DND-41 (cell line): ENCODE data around the gene CLDN19.

ENCODE experiments used
- ATAC-seq: fragments of 200-7000 bp; cut with Tn5 transposase; 3 replicates; pipeline ENCODE4 v1.9.1; 2021; ENCODE audit warnings: low read depth; ENCODE audit not compliant: insufficient read depth
- DNase-seq: peaks from one replicate; pipeline ENCODE4 v3.0.0-alpha.2; 2020
- H2AFZ ChIP-seq: 2 replicates; pipeline ENCODE4 v1.6.0; 2012; ENCODE audit warnings: low read depth, low read length
- H3K27ac ChIP-seq: 2 replicates; pipeline ENCODE4 v1.5.1; 2012; ENCODE audit warnings: low read length, inconsistent platforms
- H3K27me3 ChIP-seq: fragments of 200-600 bp; sonication (generic); 2 replicates; pipeline ENCODE4 v1.6.0; 2012; ENCODE audit warnings: low read length, mild to moderate bottlenecking, inconsistent platforms; ENCODE audit not compliant: insufficient read depth, poor library complexity
- H3K36me3 ChIP-seq: 2 replicates; pipeline ENCODE4 v1.5.1; 2012; ENCODE audit warnings: low read length, inconsistent platforms; ENCODE audit not compliant: insufficient read depth
- H3K4me1 ChIP-seq: 2 replicates; pipeline ENCODE4 v1.5.1; 2012; ENCODE audit warnings: mild to moderate bottlenecking, low read length; ENCODE audit not compliant: insufficient read depth
- H3K4me2 ChIP-seq: 2 replicates; pipeline ENCODE4 v1.6.0; 2012; ENCODE audit warnings: mild to moderate bottlenecking, moderate library complexity, low read length, inconsistent platforms; ENCODE audit not compliant: insufficient read depth
- H3K4me3 ChIP-seq, 2 experiments: fragments of 200-600 bp in 1 of 2; shearing (Covaris generic) in 1 of 2; 2 replicates each; pipeline ENCODE4 v1.5.1; 2012 to 2016; ENCODE audit warnings: inconsistent platforms in 2 of 2, low read length in 2 of 2, mild to moderate bottlenecking in 2 of 2, low read depth in 1 of 2, moderate library complexity in 1 of 2
- H3K79me2 ChIP-seq: 2 replicates; pipeline ENCODE4 v1.6.0; 2012; ENCODE audit warnings: low read length, inconsistent platforms; ENCODE audit not compliant: insufficient read depth
- H3K9ac ChIP-seq: 2 replicates; pipeline ENCODE4 v1.6.0; 2012; ENCODE audit warnings: low read depth, mild to moderate bottlenecking, inconsistent platforms, low read length, moderate library complexity
- H3K9me3 ChIP-seq: 2 replicates; pipeline ENCODE4 v1.5.1; 2012; ENCODE audit warnings: low read length, moderate library complexity, mild to moderate bottlenecking, inconsistent platforms; ENCODE audit not compliant: insufficient read depth, severe bottlenecking
- H4K20me1 ChIP-seq: 2 replicates; pipeline ENCODE4 v1.6.0; 2012; ENCODE audit warnings: low read length; ENCODE audit not compliant: insufficient read depth
- CTCF ChIP-seq: IDR thresholded peaks from 2 replicates; pipeline ENCODE4 v1.5.1; 2012; ENCODE audit warnings: borderline replicate concordance, low read length, moderate library complexity, mild to moderate bottlenecking; ENCODE audit not compliant: poor library complexity, severe bottlenecking; ENCODE audit errors: extremely low read depth
- EZH2 ChIP-seq: IDR thresholded peaks from 3 replicates; pipeline ENCODE4 v1.6.1; 2012; ENCODE audit warnings: borderline replicate concordance, low read depth, mild to moderate bottlenecking, moderate library complexity, low read length, inconsistent platforms; ENCODE audit not compliant: severe bottlenecking

The CLDN19 gene

GRCh38 chr1:42750041-42750440, 10.0 kb upstream of the CLDN19 start:
- Histone ChIP-seq H3K27me3 (no peaks in the 10 kb centered on the region), H3K36me3 (peaks cover 85% of the 10 kb centered on the region), H3K9me3 (no peaks in the 10 kb centered on the region), H3K9ac (no peak overlapping the region), H3K79me2 (no peaks in the 10 kb centered on the region), H3K4me3 (no peak overlapping the region), H2AFZ (no peak overlapping the region), H3K27ac (no peak overlapping the region), H3K4me2 (no peak overlapping the region), H3K4me1 (no peaks in the 10 kb centered on the region), H4K20me1 (no peaks in the 10 kb centered on the region)
- DNase-seq (no peak), ATAC-seq (no peak)
- TF ChIP-seq EZH2 (no peak), CTCF (no peak)

GRCh38 chr1:42748461-42749410, 8.7 kb upstream of the CLDN19 start:
- Histone ChIP-seq H3K4me1 (no peaks in the 10 kb centered on the region), H3K9ac (no peak overlapping the region), H3K27ac (no peak overlapping the region), H3K79me2 (no peaks in the 10 kb centered on the region), H3K27me3 (no peaks in the 10 kb centered on the region), H3K9me3 (no peaks in the 10 kb centered on the region), H2AFZ (no peak overlapping the region), H3K36me3 (peaks cover 72% of the 10 kb centered on the region), H3K4me3 (no peak overlapping the region), H4K20me1 (no peaks in the 10 kb centered on the region), H3K4me2 (no peak overlapping the region)
- DNase-seq (no peak), ATAC-seq (no peak)
- no peak for TF ChIP-seq CTCF
- TF ChIP-seq EZH2 = no peak

- Histone ChIP-seq H3K9ac (no peak overlapping the region), H3K36me3 (peaks cover 66% of the 10 kb centered on the region), H3K4me2 (no peak overlapping the region), H3K9me3 (no peaks in the 10 kb centered on the region), H3K4me3 (no peak overlapping the region), H3K4me1 (no peaks in the 10 kb centered on the region), H3K27me3 (no peaks in the 10 kb centered on the region), H3K79me2 (no peaks in the 10 kb centered on the region), H3K27ac (no peak overlapping the region), H4K20me1 (no peaks in the 10 kb centered on the region), H2AFZ (no peak overlapping the region)
- TF ChIP-seq CTCF (no peak), EZH2 (no peak)
- no peak for ATAC-seq
- no peak for DNase-seq
Measured at GRCh38 chr1:42748021-42748420, 8.0 kb upstream of the CLDN19 start.
